KMS-11 (cell line): Measurements from ENCODE around the gene POLN.

ENCODE experiments used
- H2AFZ ChIP-seq: fragments of 200-600 bp; sonication (generic); 2 replicates; pipeline ENCODE4 v1.6.1; 2016; ENCODE audit warnings: antibody characterized with exemption, mixed run types, low read depth
- H3K27ac ChIP-seq: fragments of 200-600 bp; sonication (generic); 2 replicates; pipeline ENCODE4 v1.6.1; 2016; ENCODE audit warnings: mild to moderate bottlenecking, mixed run types
- H3K27me3 ChIP-seq: fragments of 200-600 bp; sonication (generic); 2 replicates; pipeline ENCODE4 v1.6.1; 2017; ENCODE audit warnings: mild to moderate bottlenecking, low read depth, mixed run types, moderate library complexity; ENCODE audit not compliant: insufficient read depth
- H3K36me3 ChIP-seq: fragments of 200-600 bp; sonication (generic); 2 replicates; pipeline ENCODE4 v1.6.1; 2017; ENCODE audit warnings: mild to moderate bottlenecking, mixed run types; ENCODE audit not compliant: insufficient read depth
- H3K4me1 ChIP-seq: fragments of 200-600 bp; sonication (generic); 2 replicates; pipeline ENCODE4 v1.6.1; 2016; ENCODE audit warnings: mild to moderate bottlenecking, low read depth, mixed run types; ENCODE audit not compliant: poor library complexity, severe bottlenecking
- H3K4me2 ChIP-seq: fragments of 200-600 bp; sonication (generic); 2 replicates; pipeline ENCODE4 v1.7.0; 2016; ENCODE audit warnings: mild to moderate bottlenecking, mixed run types
- H3K4me3 ChIP-seq: fragments of 200-600 bp; sonication (generic); IDR thresholded peaks from 2 replicates; pipeline ENCODE4 v1.6.1; 2017; ENCODE audit warnings: low read depth, low read length, mixed read lengths; ENCODE audit not compliant: insufficient read depth
- H3K79me2 ChIP-seq: fragments of 200-600 bp; sonication (generic); 2 replicates; pipeline ENCODE4 v1.6.1; 2016; ENCODE audit warnings: low read depth, mixed run types; ENCODE audit not compliant: insufficient read depth
- H3K9ac ChIP-seq: fragments of 200-600 bp; sonication (generic); 2 replicates; pipeline ENCODE4 v1.6.1; 2016; ENCODE audit warnings: mild to moderate bottlenecking, mixed run types
- H4K20me1 ChIP-seq: fragments of 200-600 bp; sonication (generic); 2 replicates; pipeline ENCODE4 v1.6.1; 2016; ENCODE audit warnings: mild to moderate bottlenecking, mixed run types; ENCODE audit not compliant: insufficient read depth
- CTCF ChIP-seq: fragments of 200-600 bp; sonication (generic); conservative IDR thresholded peaks from 2 replicates; pipeline ENCODE4 v1.6.1; 2017; ENCODE audit warnings: low read depth, mild to moderate bottlenecking, antibody characterized with exemption, low read length, moderate library complexity, mixed read lengths

POLN gene

GRCh38 chr4:2066011-2066551 lies 175.8 kb downstream of the POLN start:
- no peaks in the 10 kb centered on the region for H3K27me3 ChIP-seq
- no peaks in the 10 kb centered on the region for H3K4me1 ChIP-seq
- no peak overlapping the region for H3K4me3 ChIP-seq
- no peak overlapping the region for H3K4me2 ChIP-seq
- no peaks in the 10 kb centered on the region for H3K79me2 ChIP-seq
- TF ChIP-seq CTCF, result no peak
- no peaks in the 10 kb centered on the region for H4K20me1 ChIP-seq
- H3K27ac ChIP-seq, result no peak overlapping the region
- no peak overlapping the region for H2AFZ ChIP-seq
- H3K36me3 ChIP-seq, result no peaks in the 10 kb centered on the region
- no peak overlapping the region for H3K9ac ChIP-seq

GRCh38 chr4:2065106-2065930 lies 176.6 kb downstream of the POLN start:
- Histone ChIP-seq H3K4me2 (no peak overlapping the region), H3K36me3 (no peaks in the 10 kb centered on the region), H4K20me1 (no peaks in the 10 kb centered on the region), H3K27ac (no peak overlapping the region), H3K79me2 (no peaks in the 10 kb centered on the region), H3K9ac (no peak overlapping the region), H3K4me3 (no peak overlapping the region), H3K27me3 (no peaks in the 10 kb centered on the region), H2AFZ (no peak overlapping the region), H3K4me1 (no peaks in the 10 kb centered on the region)
- TF ChIP-seq CTCF, result no peak

- TF ChIP-seq CTCF, result no peak
- H3K4me2 ChIP-seq, result no peak overlapping the region
- H2AFZ ChIP-seq, result no peak overlapping the region
- no peak overlapping the region for H3K9ac ChIP-seq
- H3K4me3 ChIP-seq, result no peak overlapping the region
- no peaks in the 10 kb centered on the region for H3K79me2 ChIP-seq
- no peaks in the 10 kb centered on the region for H3K27me3 ChIP-seq
- no peaks in the 10 kb centered on the region for H3K36me3 ChIP-seq
- no peaks in the 10 kb centered on the region for H3K4me1 ChIP-seq
- no peaks in the 10 kb centered on the region for H4K20me1 ChIP-seq
- H3K27ac ChIP-seq, result no peak overlapping the region
Measured at GRCh38 chr4:2064276-2064991, 177.5 kb downstream of the POLN start.

GRCh38 chr4:2063557-2064275 lies 178.2 kb downstream of the POLN start:
- H3K9ac ChIP-seq, result no peak overlapping the region
- H3K27me3 ChIP-seq, result no peaks in the 10 kb centered on the region
- H3K79me2 ChIP-seq, result no peaks in the 10 kb centered on the region
- no peak overlapping the region for H3K4me3 ChIP-seq
- no peaks in the 10 kb centered on the region for H4K20me1 ChIP-seq
- no peak for TF ChIP-seq CTCF
- no peak overlapping the region for H2AFZ ChIP-seq
- H3K36me3 ChIP-seq, result no peaks in the 10 kb centered on the region
- no peaks in the 10 kb centered on the region for H3K4me1 ChIP-seq
- H3K27ac ChIP-seq, result no peak overlapping the region
- no peak overlapping the region for H3K4me2 ChIP-seq
